Endothelial cell (in vitro differentiated cells): ENCODE data around the gene HOXB3. TPM values are rescaled to one million over a fixed set of nuclear protein-coding genes. Genes with fewer than 3 reads are reported as not detected.

ENCODE experiments used
- DNase-seq: peaks from one replicate; pipeline ENCODE4 v3.0.0; 2021; ENCODE audit warnings: low spot score
- H3K27ac Mint-ChIP-seq: one replicate; pipeline ENCODE4 v1.8.0; 2021; ENCODE audit warnings: mixed read lengths, inconsistent platforms; ENCODE audit not compliant: unreplicated experiment
- H3K27me3 Mint-ChIP-seq: one replicate; pipeline ENCODE4 v1.8.0; 2021; ENCODE audit warnings: mild to moderate bottlenecking, moderate library complexity, mixed read lengths, inconsistent platforms; ENCODE audit not compliant: unreplicated experiment
- H3K36me3 Mint-ChIP-seq: one replicate; pipeline ENCODE4 v1.8.0; 2021; ENCODE audit warnings: mild to moderate bottlenecking, low read depth, mixed read lengths, inconsistent platforms; ENCODE audit not compliant: unreplicated experiment
- H3K4me1 Mint-ChIP-seq: one replicate; pipeline ENCODE4 v1.8.0; 2021; ENCODE audit warnings: mild to moderate bottlenecking, mixed read lengths, inconsistent platforms; ENCODE audit not compliant: unreplicated experiment
- H3K4me3 Mint-ChIP-seq: one replicate; pipeline ENCODE4 v1.8.0; 2021; ENCODE audit warnings: mild to moderate bottlenecking, mixed read lengths, inconsistent platforms; ENCODE audit not compliant: unreplicated experiment
- H3K9me3 Mint-ChIP-seq: one replicate; pipeline ENCODE4 v1.8.0; 2021; ENCODE audit warnings: mixed read lengths, inconsistent platforms; ENCODE audit not compliant: unreplicated experiment
- total RNA-seq: library from RNA; stranded (reverse); fragmentation: NEBNext Ultra II Directional; extraction: Animal tissue kit (Norgen Biotek cat#: 25700); gene quantifications from one replicate; pipeline ENCODE4 v1.2.1, GENCODE V29; 2021; ENCODE audit not compliant: unreplicated experiment
- TF ChIP-seq, protein P1 (sequence below): fragments of 200-600 bp; sonication (generic); IDR thresholded peaks from one replicate; pipeline ENCODE4 v1.5.0; 2021; ENCODE audit warnings: antibody characterized with exemption; ENCODE audit not compliant: unreplicated experiment

HOXB3 gene
- total RNA-seq, 1 donor from 2014 or later, result 17.7 TPM

DNA sequence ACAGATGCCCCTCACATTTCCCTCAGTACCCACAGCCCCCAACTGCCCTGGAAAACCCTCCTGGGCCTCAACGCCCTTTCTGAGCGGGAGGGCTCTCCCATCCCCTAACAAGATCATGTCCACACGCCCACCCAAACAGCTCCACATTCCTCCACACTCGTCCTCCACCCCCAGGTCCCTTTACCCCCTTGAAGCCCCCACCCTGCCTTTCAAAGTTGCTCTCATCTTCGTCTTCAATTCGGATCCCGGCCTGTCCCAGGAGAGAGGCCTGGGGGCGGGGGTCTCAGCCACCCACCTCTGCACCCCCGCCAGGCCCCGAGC, 26.2 kb downstream of the HOXB3 start:
- Mint-ChIP-seq H3K36me3 (peaks cover 14% of the 10 kb centered on the region), H3K27me3 (peaks cover 25% of the 10 kb centered on the region), H3K27ac (no peak overlapping the region), H3K4me3 (peak overlapping the region; percentile 94), H3K9me3 (no peaks in the 10 kb centered on the region), H3K4me1 (peaks cover 47% of the 10 kb centered on the region)
- TF ChIP-seq, protein P1, sequence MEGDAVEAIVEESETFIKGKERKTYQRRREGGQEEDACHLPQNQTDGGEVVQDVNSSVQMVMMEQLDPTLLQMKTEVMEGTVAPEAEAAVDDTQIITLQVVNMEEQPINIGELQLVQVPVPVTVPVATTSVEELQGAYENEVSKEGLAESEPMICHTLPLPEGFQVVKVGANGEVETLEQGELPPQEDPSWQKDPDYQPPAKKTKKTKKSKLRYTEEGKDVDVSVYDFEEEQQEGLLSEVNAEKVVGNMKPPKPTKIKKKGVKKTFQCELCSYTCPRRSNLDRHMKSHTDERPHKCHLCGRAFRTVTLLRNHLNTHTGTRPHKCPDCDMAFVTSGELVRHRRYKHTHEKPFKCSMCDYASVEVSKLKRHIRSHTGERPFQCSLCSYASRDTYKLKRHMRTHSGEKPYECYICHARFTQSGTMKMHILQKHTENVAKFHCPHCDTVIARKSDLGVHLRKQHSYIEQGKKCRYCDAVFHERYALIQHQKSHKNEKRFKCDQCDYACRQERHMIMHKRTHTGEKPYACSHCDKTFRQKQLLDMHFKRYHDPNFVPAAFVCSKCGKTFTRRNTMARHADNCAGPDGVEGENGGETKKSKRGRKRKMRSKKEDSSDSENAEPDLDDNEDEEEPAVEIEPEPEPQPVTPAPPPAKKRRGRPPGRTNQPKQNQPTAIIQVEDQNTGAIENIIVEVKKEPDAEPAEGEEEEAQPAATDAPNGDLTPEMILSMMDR, result no peak
- no peak for DNase-seq

DNA sequence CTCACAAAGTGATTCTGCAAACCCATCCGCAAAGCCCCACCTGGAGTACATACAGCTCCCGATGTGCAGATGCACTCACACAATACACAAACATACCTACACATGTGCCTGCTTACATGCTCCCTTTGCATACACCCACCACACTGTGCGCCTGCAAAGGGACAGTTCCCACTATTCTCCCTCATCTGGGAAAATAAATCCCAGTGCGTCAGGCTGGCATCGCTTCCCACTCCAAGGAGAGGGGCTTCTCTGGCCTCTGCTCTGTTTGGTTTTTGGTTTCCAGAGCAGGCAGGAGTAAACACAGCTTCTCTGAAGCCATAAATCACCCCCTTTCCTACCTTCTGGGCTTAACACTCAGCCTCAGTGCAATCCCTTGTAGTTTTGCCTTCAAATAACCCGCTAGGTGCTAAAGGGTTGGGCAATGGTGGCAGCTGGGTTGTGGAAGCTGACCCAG, 26.6 kb downstream of the HOXB3 start:
- peaks cover 19% of the 10 kb centered on the region for H3K36me3 Mint-ChIP-seq
- TF ChIP-seq, protein P1, result no peak
- peak overlapping the region; percentile 94 for H3K4me3 Mint-ChIP-seq
- no peaks in the 10 kb centered on the region for H3K9me3 Mint-ChIP-seq
- peaks cover 29% of the 10 kb centered on the region for H3K27me3 Mint-ChIP-seq
- peaks cover 46% of the 10 kb centered on the region for H3K4me1 Mint-ChIP-seq
- H3K27ac Mint-ChIP-seq, result no peak overlapping the region
- no peak for DNase-seq

GRCh38 chr17:48562934-48563333, 27.1 kb downstream of the HOXB3 start:
- peaks cover 47% of the 10 kb centered on the region for H3K4me1 Mint-ChIP-seq
- no peak for DNase-seq
- peak overlapping the region; percentile 94 for H3K4me3 Mint-ChIP-seq
- TF ChIP-seq, protein P1, result no peak
- no peak overlapping the region for H3K27ac Mint-ChIP-seq
- H3K9me3 Mint-ChIP-seq, result no peaks in the 10 kb centered on the region
- H3K27me3 Mint-ChIP-seq, result peaks cover 30% of the 10 kb centered on the region
- peaks cover 19% of the 10 kb centered on the region for H3K36me3 Mint-ChIP-seq

DNA sequence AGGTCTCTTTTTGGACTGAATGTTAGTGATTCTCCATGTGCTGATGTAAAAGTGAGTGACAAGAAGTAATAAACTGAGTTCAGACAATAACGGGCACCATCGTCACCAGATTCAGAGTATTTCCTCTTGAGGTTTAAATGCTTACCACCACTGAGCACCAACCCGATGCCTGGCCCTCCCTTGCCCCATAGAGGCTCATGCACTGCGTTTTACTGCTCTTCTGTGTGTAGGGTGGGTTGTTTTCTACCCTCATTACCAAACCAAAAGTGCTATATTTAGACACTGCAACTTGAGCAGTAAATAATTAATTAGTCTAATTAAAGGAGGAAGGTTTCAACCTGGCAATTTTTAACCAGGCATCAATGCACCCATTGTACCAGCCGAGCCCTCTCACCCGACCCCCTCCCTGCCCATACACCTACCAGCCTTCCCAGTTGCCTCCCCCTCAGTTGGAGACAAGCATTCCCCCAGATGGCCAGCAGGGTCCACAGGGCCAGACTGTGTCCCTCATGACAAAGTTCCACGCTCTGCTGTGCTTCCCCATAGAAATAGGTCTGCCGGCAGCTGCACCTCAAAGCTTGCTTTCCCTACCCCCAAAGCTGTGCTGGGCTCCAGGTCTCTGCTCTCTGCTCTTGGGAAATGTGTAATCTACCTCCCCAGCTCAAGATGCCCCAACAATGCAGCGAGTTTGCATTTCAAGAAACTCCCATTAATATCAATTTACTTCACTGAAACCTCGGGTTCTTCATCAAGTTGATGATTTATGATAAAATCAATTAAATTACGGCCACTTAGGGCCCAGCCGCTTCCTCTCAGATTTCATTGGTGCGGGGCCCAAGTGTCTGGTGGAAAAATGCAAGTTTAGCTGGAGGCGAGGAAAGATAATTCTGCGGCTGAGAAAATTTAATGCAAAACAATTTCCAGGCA, 27.9 kb downstream of the HOXB3 start:
- H3K4me1 Mint-ChIP-seq, result peaks cover 50% of the 10 kb centered on the region
- H3K36me3 Mint-ChIP-seq, result peaks cover 19% of the 10 kb centered on the region
- DNase-seq, result no peak
- peaks cover 34% of the 10 kb centered on the region for H3K27me3 Mint-ChIP-seq
- H3K27ac Mint-ChIP-seq, result no peak overlapping the region
- H3K4me3 Mint-ChIP-seq, result peak overlapping the region; percentile 60
- H3K9me3 Mint-ChIP-seq, result no peaks in the 10 kb centered on the region
- TF ChIP-seq, protein P1, result peak; percentile 56
